Stimulated activated CD8-positive, alpha-beta memory T cell treated with anti-CD3 and anti-CD28 coated beads, Interleukin-7, amount 100 ng/mL, for 1 hour (primary cell): ENCODE measurements around the gene METTL8.
"Not testable (repeated sequence)": the region's sequence is repeated elsewhere in the genome, so short reads cannot be mapped to it uniquely, and the experiment has no call there.

ENCODE experiments used
- DNase-seq, 2 donors: peaks; one replicate each; pipeline ENCODE4 v3.0.0-alpha.2; 2020; ENCODE audit warnings: low read depth in 2 of 2

The METTL8 gene

DNA sequence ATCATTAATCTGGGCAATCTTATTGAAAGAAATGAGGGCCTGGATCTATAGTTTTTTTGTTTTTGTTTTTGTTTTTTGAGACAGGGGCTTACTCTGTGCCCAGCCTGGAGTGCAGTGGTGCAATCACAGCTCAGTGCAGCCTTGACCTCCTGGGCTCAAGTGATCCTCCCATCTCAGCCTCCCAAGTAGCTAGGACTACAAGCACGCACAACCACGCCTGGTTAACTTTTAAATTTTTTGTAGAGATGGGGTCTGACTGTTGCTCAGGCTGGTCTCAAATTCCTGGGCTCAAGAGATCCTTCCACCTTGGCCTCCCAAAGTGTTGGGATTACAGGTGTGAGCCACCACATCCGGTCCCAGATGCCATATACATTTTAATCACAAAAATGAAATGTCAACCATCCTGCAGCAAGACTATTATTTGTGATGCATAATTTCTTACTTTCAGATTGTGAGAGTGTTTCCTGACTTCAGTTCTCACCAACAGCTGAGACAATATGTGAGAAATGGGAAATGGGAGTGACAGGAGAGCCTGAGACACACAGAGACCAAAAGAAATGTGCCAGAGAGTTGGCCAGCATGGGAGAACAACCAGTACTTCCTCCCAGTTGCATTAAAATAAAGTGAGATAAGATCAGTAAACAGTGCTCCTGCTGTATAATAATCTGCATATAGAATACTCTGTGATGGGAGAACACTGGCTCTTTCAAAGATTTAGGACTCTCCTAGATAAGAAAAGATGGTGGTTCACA, 87.6 kb downstream of the METTL8 start:
- no peak for DNase-seq

DNA sequence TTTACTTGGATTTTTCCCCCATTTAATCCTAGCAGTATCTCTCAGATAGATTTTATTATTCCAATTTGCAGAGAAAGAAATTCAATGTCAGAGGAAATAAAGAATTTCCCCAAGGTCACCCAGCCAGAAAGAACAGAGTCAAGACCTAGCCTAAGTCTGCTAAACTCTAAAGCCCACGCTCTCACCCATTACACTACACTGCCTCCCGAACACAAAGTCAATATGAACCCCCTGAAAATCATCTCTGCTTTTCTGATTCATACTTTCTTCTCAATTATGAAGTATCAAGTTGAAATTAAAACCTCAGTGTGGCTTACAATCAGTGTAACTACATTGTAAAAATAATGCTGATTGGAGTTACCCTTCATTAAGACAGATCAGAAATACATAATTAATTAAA, 89.6 kb downstream of the METTL8 start:
- DNase-seq: no peak

DNA sequence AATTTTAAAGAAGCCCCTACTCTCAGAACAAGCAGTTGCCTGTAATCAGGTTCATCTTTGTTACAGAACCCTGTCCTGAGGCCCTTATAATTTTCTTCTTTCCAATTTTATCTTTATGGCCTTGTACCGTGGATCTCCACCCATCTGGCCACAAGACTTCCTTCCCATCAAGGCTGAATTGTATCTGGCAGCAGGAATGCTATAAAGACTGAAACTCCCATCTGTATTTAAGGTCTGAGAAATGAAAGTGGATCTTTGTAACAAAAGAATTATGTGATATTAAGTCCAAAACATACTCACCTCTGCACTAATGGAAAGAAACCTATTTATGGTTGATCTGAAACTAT, 91.8 kb downstream of the METTL8 start:
- DNase-seq: no peak

GRCh38 chr2:171341394-171342066, 92.3 kb downstream of the METTL8 start:
- no peak for DNase-seq

GRCh38 chr2:171334946-171335345, 98.8 kb downstream of the METTL8 start:
- no peak for DNase-seq

DNA sequence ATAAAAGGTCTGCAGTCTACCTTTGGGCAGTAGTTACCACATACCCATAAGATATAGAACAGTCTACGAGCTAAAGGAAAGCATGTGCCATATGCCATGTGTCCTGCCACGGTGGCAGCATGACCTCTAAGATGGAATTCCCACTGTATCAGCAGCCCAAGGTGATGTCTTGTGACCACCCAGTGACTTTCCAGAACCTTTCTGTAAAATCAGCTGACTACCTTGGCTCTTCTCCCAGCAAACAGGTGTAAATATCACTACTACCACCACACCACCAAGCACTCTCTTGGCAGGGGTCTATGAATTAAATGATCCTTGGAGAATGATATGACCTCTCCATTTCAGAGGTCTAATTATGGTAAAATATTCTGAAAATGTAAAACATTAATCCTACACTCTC, 99.6 kb downstream of the METTL8 start:
- no peak for DNase-seq

DNA sequence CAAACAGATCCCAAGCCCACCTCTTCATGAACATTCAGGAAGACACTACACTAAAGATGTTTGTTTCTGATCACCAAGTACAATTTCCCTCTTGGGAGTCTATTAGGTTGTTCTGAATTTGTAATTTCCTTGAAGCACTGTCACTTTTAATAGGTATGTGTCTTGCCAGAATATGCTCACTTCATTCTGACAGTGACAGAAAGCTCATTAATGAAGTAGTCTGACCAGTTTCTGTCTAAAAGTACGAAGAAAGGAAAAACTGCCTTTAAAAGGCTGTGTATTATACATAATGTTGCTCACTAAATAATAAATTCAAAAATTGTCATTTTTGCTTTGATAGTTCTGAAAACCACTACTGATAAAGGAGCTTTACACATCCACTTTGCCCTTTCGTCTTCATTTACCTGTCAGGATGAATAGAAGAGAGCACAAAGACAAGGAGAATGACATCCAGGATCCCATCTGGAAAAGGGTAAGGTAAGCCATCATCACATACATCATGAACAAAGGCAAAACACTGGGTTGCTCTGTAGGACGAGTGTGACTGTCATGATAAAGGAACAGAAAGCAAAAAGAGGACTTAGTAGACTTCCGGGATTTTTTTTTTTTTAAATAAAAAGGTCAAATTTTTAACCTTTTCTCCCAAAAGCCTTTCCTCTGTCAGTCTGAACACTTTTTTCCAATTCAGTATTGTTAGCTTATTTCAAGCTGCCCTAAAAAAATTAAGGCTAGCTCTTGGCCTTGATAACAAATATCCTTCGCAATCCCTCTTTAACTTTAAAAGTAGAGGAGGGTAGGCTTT, 103.4 kb downstream of the METTL8 start:
- DNase-seq: no peak

- no peak for DNase-seq
These were observed 106.7 kb downstream of the METTL8 start for GRCh38 chr2:171327043-171327496.

GRCh38 chr2:171325886-171326585, 107.8 kb downstream of the METTL8 start:
- DNase-seq: no peak

- DNase-seq: no peak
These were observed 109.7 kb downstream of the METTL8 start for GRCh38 chr2:171323971-171324528.

GRCh38 chr2:171322928-171323327, 110.9 kb downstream of the METTL8 start:
- DNase-seq: no peak

- no peak for DNase-seq
These were observed 113.1 kb downstream of the METTL8 start for GRCh38 chr2:171320731-171321130.

DNA sequence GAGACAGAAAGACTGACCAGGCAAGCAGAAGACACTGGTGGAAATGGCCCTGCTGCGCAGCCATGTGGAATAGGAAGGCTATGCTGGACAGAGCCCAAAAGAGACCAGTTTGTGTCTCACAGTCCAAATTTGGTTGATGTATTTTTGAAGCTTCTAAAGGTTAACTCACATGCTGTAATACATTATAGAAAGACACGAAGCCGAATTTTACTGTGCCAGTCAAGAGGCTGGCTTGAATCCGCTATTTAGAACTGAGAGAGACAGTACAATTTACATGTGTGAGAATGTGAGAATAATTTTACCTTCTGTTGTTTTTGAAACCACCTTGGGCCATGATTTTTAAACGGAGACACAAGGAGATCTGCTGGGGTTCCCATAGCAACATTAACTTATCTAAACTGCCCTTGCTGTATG, 113.6 kb downstream of the METTL8 start:
- no peak for DNase-seq

DNA sequence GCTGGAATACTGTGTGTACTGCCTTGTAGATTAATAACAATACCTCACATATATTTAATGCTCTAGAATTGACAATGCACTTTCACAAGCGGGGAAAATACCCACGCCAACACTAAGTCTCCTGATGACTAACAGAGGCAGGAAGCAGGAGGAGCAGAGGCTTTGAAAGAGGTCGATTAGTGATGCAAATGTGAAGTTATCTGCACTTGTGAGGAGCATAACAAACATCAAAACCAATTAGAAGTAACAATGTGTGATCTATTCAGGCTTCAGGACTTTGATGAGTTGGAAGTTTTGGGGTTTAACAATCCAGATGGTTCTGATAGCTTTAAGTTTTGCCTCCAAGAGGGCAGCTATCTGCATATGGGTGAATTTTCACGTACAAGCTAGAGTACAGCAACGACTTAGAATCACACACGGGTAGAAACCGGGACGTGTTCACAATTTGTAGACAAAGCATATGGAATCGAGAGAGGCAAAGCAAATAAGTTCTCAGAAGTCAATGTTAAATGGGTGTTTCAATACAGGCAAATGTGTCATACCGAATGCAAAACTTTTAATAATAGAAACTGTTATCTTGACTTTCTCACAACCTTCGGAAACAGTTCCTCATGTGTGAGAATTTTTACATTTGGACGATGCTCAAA, 114.5 kb downstream of the METTL8 start:
- DNase-seq: no peak

- DNase-seq: no peak
These were observed 115.3 kb downstream of the METTL8 start for GRCh38 chr2:171318463-171318934.

GRCh38 chr2:171317492-171318125, 116.2 kb downstream of the METTL8 start:
- DNase-seq: no peak

GRCh38 chr2:171316755-171317337, 116.9 kb downstream of the METTL8 start:
- DNase-seq: no peak

GRCh38 chr2:171316220-171316619, 117.6 kb downstream of the METTL8 start:
- no peak for DNase-seq

- DNase-seq: no peak
These were observed 118.0 kb downstream of the METTL8 start for GRCh38 chr2:171315781-171316180.

- DNase-seq: not testable (repeated sequence)
These were observed 121.6 kb downstream of the METTL8 start for GRCh38 chr2:171312182-171312581.
